HG02870 (cell line): ENCODE measurements around the gene ISCA2.

Experiments used
- ATAC-seq: cut with Tn5 transposase; IDR thresholded peaks from one replicate; pipeline ENCODE4 v1.9.1; 2021; ENCODE audit warnings: mild to moderate bottlenecking, moderate library complexity; ENCODE audit not compliant: unreplicated experiment

Gene ISCA2

DNA sequence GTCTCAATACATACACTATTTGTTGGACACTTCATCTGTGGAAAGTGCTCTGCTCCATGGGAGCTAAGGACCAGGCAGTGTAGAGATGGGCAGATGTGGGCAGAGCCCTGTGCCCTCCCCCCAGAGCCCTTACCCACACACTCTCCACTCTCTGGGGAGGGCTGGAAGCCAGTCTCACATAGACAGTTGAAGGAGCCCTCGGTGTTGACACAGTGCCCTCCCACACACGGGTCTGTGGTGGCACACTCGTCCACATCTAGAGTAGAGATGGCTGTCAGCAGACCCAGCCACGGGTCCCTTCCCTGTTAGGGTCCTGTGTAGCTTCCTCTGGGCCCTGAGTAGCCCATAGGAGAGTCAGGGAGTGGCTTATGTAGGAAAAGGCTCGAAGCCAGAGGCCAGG is 14.3 kb downstream of the ISCA2 start:
- ATAC-seq, result no peak

DNA sequence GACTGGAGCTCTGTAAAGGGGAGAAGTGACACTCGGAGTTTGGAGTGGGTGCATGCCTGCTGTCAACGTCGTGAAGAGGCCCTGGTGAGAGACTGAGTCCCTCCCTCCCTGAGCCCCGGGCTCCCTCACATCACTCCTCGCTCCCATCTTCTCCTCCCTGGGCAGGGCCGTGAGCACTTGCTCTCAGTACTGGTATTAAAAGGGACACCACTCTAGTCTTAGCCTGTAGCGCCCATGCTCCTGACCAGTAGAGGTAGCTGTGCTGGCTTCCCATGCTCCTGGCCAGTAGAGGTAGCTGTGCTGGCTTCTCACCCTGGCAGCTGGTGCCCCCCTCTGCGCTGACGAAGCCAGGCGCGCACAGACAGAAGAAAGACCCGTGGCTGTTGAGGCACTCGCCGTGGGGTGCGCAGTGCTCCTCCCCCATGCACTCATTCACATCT is 14.7 kb downstream of the ISCA2 start:
- no peak for ATAC-seq

DNA sequence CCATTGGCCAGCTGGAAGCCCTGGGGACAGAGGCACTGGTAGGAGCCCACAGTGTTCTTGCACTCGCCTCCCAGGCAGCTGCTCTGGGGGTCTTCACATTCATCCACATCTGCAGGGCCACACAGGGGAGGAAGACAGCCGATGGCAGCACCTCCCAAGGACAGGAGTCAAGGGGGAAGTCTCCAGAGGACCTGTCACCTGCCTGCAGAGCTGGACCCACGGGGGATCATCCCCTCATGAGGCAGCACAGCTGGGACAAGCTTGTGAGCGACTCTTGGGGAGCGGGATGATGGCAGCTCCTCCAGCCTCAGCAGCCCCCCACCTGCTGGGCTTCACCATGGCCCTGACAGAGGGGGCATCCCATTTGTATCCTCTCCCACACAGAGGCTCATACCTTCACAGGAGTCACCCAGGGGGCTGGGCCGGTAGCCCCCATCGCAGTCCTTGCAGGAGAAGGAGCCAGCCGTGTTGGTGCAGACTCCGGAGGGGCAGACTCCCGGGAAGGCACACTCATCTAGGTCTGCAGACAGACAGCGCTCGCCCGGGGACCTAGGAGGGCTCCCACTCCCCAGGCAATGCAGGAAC is 15.4 kb downstream of the ISCA2 start:
- ATAC-seq, result no peak

DNA sequence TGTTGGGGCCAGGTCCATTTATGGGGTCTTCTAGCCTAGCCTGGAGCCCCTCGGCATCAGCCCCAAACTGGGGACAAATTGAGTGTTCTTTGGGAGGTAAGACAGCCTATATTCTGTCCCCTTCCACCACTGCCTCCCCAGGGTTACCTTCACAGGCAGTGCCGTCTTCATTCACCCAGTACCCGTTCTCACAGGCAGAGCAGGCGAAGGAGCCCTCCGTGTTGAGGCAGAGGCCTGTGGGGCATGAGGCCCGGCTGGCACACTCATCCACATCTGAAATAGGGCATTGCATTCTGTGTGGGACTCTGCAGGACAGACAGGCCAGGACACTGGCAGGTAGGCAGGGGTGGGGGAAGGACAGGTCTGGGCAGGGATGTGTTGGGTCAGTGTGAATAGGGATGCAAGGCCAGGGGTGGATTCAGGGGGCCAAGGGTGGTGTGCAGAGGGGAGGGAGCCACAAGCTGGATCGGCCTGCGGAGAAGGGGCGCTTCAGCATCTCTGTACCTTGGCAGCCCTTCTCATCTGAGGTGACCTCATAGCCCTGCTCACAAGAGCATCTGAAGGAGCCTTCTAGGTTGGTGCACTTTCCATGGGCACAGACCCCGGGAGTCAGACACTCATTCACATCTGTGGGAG is 16.1 kb downstream of the ISCA2 start:
- no peak for ATAC-seq

- ATAC-seq, result no peak
Measured at GRCh38 chr14:74510223-74510931, 16.8 kb downstream of the ISCA2 start.

DNA sequence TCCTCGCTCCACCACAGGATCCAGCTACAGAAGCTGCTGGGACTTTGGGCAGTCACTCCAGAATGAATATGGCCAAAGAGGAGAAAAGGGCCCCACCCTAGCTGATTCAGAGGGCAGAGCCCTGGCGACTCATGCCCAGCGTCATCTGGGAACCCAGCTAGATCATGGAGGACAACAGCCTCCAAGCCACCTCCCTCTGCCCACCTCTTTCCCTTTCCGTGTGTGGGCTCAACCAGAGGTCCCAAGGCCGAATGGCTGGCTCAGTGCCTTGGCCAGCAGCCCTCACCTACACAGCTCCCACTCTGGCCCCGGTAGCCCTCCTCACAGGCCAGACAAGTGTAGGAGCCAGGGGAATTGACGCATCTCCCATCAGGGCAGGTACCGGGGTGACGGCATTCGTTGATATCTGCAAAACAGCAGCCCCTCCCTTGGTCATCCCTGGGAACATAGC is 17.4 kb downstream of the ISCA2 start:
- no peak for ATAC-seq

DNA sequence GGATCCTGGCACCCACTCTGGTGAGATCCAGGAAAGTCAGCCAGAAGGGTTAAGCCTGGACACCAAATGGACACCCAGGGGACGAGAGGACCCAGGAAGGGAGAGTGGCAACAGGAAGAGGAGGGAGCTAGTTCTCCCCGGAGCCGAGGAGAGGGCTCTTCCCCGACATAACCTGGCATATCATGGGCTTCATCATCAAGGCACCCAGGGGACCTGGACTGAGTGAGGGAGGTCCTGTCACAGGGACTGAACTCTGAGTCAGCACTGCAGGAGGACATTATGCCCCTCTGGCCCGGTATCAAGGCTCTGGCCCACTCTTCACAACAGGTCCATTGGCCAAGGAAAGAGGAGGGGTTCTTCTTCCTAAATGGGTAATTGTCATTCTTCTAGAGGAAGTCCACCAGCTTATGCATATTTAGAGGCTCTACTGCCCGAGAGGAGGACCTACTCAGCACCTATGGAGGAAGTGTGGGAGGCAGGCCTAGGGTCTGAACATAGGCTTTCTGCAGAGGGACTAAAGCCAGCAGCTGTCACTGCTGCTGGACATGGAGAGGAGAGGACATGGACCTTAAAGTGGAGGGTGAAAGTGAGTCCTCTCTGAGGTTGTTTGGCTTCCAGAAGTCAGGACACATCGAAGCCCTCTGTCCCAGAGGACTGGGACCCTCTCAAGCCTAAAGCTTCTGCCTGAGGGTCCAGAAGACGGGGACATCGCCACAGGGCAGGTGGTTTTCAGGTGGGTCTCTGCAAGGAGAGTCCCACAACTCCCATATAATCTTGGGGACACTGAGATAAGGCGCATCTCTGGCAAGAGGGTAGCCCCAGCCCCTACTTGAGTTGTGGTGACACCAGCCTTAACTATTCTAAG is 18.6 kb downstream of the ISCA2 start:
- ATAC-seq, result no peak

- ATAC-seq, result no peak
Measured at GRCh38 chr14:74514471-74514941, 20.9 kb downstream of the ISCA2 start.

DNA sequence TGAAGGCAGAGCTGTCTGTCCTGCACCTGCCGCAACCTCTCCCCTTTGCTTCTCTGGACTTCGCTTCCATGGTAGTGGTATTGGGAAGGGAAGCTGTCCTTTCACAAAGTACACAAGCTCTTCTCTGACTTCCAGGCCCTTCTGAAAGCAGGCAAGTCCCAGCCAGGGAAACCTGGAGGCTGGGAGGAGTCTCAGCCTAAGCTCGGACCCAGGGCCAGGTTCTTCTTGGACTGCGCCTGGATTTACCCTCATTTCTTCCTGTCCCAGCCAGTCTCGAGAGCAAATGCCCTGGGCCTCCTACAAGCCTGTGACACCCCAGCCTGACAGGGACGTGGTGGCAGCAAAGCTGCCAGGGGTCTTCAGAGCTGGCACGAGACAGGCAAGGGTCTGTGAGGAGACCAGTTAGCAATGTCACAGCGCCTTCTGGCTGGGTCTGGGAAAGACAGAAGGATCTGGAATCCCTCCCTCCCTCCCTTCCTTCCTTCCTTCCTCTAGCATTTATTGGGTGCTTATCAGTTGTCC is 22.4 kb downstream of the ISCA2 start:
- ATAC-seq, result no peak

- no peak for ATAC-seq
Measured at GRCh38 chr14:74516451-74517160, 23.0 kb downstream of the ISCA2 start.

- ATAC-seq, result no peak
Measured at GRCh38 chr14:74517731-74518130, 24.2 kb downstream of the ISCA2 start.

- ATAC-seq, result no peak
Measured at GRCh38 chr14:74518221-74518620, 24.7 kb downstream of the ISCA2 start.

DNA sequence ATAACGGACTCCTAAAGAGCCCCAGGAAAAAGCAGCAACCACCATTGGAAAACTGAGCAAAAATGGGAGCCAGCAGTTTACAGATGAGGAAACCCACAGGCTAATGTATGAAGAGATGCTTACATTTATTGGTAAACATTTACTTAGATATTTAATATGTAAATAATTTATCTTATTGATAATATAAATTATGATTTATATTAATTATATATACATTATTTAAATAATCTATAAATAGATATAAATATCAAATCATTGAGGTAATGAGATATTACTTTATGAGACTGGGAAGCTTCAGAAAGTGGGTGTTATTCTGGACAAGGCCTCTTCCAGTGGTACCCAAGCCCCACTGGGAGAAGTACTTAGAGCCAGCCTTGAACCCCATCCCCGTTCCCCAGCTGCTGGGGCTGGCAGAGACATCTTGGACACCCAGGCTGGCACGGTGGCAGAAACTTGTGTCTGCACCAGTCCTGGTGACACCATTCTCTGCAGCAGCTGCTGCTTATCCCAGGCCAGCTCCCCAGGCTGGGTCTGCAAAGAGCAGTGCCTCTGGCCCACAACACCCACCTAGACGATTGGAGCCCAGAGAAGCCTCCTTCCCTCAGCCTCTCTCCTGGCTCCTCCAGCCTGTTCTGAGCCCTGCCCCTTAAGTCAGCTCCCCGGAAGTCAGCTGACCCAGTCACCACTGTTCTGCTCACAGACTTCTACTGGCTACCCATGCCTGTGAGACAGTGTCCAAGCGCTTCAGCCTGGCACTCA is 25.9 kb downstream of the ISCA2 start:
- ATAC-seq, result no peak

GRCh38 chr14:74521756-74522155 is 28.2 kb downstream of the ISCA2 start:
- no peak for ATAC-seq

GRCh38 chr14:74522740-74523139 is 29.2 kb downstream of the ISCA2 start:
- ATAC-seq, result no peak

DNA sequence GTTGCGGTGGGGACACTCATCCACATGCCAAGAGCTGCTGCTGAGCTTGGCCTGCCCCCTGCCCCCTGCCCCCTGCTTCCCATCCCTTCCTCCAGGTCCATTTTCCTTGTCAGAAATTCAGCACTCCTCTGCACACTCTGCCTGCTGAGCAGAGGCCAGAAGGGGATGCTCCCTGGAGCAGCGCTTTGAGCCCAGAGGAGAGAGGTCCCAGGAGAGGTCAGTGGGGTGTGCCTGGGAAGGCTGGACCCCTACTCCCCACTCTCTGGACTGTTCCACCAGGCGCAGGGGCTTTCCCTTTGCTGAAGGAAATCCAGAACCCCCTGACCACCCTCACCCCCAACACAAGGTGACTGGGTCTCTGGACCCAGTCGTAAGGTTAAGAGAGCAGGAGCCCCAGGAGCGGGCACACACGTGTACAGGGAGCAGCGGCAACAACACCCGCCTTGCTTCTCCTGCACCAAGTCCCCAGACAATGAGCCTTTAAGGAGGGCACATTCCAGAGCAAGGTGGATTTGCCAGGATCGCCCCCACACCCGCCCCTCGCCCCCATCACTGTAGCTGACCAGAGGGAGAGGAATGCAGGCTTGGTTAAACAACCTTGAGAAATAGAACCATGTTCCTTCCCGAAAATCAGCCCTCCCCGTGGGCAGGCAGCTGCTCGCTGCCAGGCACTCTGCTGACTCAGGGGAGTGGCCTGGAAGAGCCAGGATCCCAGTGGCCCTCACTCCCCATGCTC is 30.7 kb downstream of the ISCA2 start:
- no peak for ATAC-seq

GRCh38 chr14:74524812-74525135 is 31.2 kb downstream of the ISCA2 start:
- no peak for ATAC-seq

GRCh38 chr14:74525361-74525851 is 31.8 kb downstream of the ISCA2 start:
- no peak for ATAC-seq
